ENCODE data around the gene RPS6KB2.
A peak's percentile ranks its signal among the peaks of the same experiment; 100 is the strongest.

Gene RPS6KB2

DNA sequence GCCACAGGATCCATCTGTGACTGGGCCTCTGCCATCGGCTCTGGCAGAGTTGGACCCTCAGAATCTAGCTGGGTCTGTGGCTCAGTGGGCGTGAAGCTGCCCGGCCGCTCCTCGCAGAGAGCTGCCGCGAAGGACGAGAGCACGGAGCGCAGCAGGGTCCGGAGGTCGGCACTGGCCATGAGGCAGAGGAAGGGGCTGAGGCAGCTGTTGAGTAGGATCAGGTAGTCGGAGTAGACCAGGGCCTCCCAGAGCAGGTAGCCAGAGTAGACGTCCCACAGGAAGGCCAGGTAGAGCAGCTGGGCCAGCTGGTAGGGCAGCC lies 23.3 kb downstream of the RPS6KB2 start:
- no peak overlapping the region for H3K4me3 ChIP-seq
- no peak for DNase-seq (ENCODE audit: low spot score)
- TF ChIP-seq, protein P1, sequence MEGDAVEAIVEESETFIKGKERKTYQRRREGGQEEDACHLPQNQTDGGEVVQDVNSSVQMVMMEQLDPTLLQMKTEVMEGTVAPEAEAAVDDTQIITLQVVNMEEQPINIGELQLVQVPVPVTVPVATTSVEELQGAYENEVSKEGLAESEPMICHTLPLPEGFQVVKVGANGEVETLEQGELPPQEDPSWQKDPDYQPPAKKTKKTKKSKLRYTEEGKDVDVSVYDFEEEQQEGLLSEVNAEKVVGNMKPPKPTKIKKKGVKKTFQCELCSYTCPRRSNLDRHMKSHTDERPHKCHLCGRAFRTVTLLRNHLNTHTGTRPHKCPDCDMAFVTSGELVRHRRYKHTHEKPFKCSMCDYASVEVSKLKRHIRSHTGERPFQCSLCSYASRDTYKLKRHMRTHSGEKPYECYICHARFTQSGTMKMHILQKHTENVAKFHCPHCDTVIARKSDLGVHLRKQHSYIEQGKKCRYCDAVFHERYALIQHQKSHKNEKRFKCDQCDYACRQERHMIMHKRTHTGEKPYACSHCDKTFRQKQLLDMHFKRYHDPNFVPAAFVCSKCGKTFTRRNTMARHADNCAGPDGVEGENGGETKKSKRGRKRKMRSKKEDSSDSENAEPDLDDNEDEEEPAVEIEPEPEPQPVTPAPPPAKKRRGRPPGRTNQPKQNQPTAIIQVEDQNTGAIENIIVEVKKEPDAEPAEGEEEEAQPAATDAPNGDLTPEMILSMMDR (IDR thresholded peaks at IDR 0.05) = no peak
- H3K27ac ChIP-seq = peak overlapping the region in 1 of 2 donors; percentile 65

GRCh38 chr11:67452141-67452952 lies 24.1 kb downstream of the RPS6KB2 start, which contains the start of gene GPR152:
Gene GPR152 (minus strand): TSS chr11:67452729. CDS start chr11:67452724, 5 bp downstream.
- H3K27ac ChIP-seq = peak within 1 kb of the TSS in 1 of 2 donors; percentile 65
- no peak for DNase-seq (ENCODE audit: low spot score)
- TF ChIP-seq, protein P1 (IDR thresholded peaks at IDR 0.05) = no peak
- H3K4me3 ChIP-seq = peak within 1 kb of the TSS; percentile 44

- Histone ChIP-seq H3K4me3 (no peak overlapping the region), H3K27ac (no peak overlapping the region)
- DNase-seq (ENCODE audit: low spot score) = no peak
- TF ChIP-seq, protein P1 (IDR thresholded peaks at IDR 0.05) = no peak
Measured at GRCh38 chr11:67453816-67454732, 25.8 kb downstream of the RPS6KB2 start.

- no peak for DNase-seq (ENCODE audit: low spot score)
- TF ChIP-seq, protein P1 (IDR thresholded peaks at IDR 0.05) = no peak
- no peak within 1 kb of the TSS for H3K27ac ChIP-seq
Measured at GRCh38 chr11:67455054-67455453, 26.8 kb downstream of the RPS6KB2 start, which contains the start of gene CABP4. Gene CABP4 (plus strand): TSS chr11:67455354. CDS start chr11:67455424, 70 bp downstream.

GRCh38 chr11:67456068-67456705 lies 27.9 kb downstream of the RPS6KB2 start:
- H3K4me3 ChIP-seq = no peak overlapping the region
- H3K27ac ChIP-seq = no peak overlapping the region
- TF ChIP-seq, protein P1 (IDR thresholded peaks at IDR 0.05) = no peak
- DNase-seq (ENCODE audit: low spot score) = no peak

More at GRCh38 chr11:67455054-67455453, 26.8 kb downstream of the RPS6KB2 start, which contains the start of gene CABP4:
- no peak within 1 kb of the TSS for H3K4me3 ChIP-seq

GRCh38 chr11:67457453-67457852 lies 29.2 kb downstream of the RPS6KB2 start:
- TF ChIP-seq, protein P1 (IDR thresholded peaks at IDR 0.05) = no peak
- H3K4me3 ChIP-seq = no peak overlapping the region
- DNase-seq (ENCODE audit: low spot score) = no peak
- H3K27ac ChIP-seq = no peak overlapping the region

All from coronary artery (tissue), 2 donors.